ENCODE results near the gene COL3A1. TPM values are rescaled to one million over a fixed set of nuclear protein-coding genes. Genes with fewer than 3 reads are reported as not detected.

Gene COL3A1
- total and polyA plus RNA-seq, 2 experiments from 2014 or later: 6,699 to 8,329 TPM

- DNase-seq (ENCODE audit: low spot score): no peak
- no peaks in the 10 kb centered on the region for H3K4me1 ChIP-seq (ENCODE audit: insufficient read depth)
- H2AFZ ChIP-seq: no peak overlapping the region
- no peak overlapping the region for H3K4me2 ChIP-seq
- H3K9me3 ChIP-seq (ENCODE audit: low read depth): no peaks in the 10 kb centered on the region
- H4K20me1 ChIP-seq (ENCODE audit: insufficient read depth, poor library complexity, severe bottlenecking): no peaks in the 10 kb centered on the region
- TF ChIP-seq CTCF (IDR thresholded peaks at IDR 0.05; ENCODE audit: poor library complexity) (no peak), EZH2 (IDR thresholded peaks at IDR 0.05; ENCODE audit: borderline replicate concordance) (no peak), EZH2phosphoT487 (IDR thresholded peaks at IDR 0.05; ENCODE audit: low read depth, severe bottlenecking, unreplicated experiment) (no peak)
- no peaks in the 10 kb centered on the region for H3K79me2 ChIP-seq
- 80% methylated on average over 4 of the region's 4 CpGs for WGBS (ENCODE audit: low lambda C conversion rate, missing lambda C conversion rate)
- H3K27me3 ChIP-seq: no peaks in the 10 kb centered on the region
- H3K36me3 ChIP-seq (replicated peaks; ENCODE audit: insufficient read depth, low read depth): no peaks in the 10 kb centered on the region
- H3K27ac ChIP-seq: no peak overlapping the region
- no peaks in the 10 kb centered on the region for H3K9me2 ChIP-seq (replicated peaks; ENCODE audit: insufficient read depth)
- H3K4me3 ChIP-seq: no peak overlapping the region
These were observed 82.3 kb downstream of the COL3A1 start for GRCh38 chr2:189056200-189057106.

- Histone ChIP-seq H2AFZ (no peak overlapping the region), H3K4me2 (no peak overlapping the region), H3K27me3 (no peaks in the 10 kb centered on the region), H3K36me3 (replicated peaks; ENCODE audit: insufficient read depth, low read depth) (no peaks in the 10 kb centered on the region), H3K9me2 (replicated peaks; ENCODE audit: insufficient read depth) (no peaks in the 10 kb centered on the region), H3K27ac (no peak overlapping the region), H3K4me1 (ENCODE audit: insufficient read depth) (no peaks in the 10 kb centered on the region), H3K4me3 (no peak overlapping the region), H3K9me3 (ENCODE audit: low read depth) (no peaks in the 10 kb centered on the region), H3K79me2 (no peaks in the 10 kb centered on the region), H4K20me1 (ENCODE audit: insufficient read depth, poor library complexity, severe bottlenecking) (no peaks in the 10 kb centered on the region)
- 95% methylated on average over 2 of the region's 2 CpGs for WGBS (ENCODE audit: low lambda C conversion rate, missing lambda C conversion rate)
- no peak for DNase-seq (ENCODE audit: low spot score)
- no peak for TF ChIP-seq EZH2 (IDR thresholded peaks at IDR 0.05; ENCODE audit: borderline replicate concordance)
- no peak for TF ChIP-seq EZH2phosphoT487 (IDR thresholded peaks at IDR 0.05; ENCODE audit: low read depth, severe bottlenecking, unreplicated experiment)
- no peak for TF ChIP-seq CTCF (IDR thresholded peaks at IDR 0.05; ENCODE audit: poor library complexity)
These were observed 83.1 kb downstream of the COL3A1 start for GRCh38 chr2:189057316-189057715.

GRCh38 chr2:189060096-189060642 lies 86.0 kb downstream of the COL3A1 start:
- no peak overlapping the region for H3K4me2 ChIP-seq

More at GRCh38 chr2:189060096-189060642, 86.0 kb downstream of the COL3A1 start:
- TF ChIP-seq EZH2 (IDR thresholded peaks at IDR 0.05; ENCODE audit: borderline replicate concordance) (no peak), EZH2phosphoT487 (IDR thresholded peaks at IDR 0.05; ENCODE audit: low read depth, severe bottlenecking, unreplicated experiment) (no peak), CTCF (IDR thresholded peaks at IDR 0.05; ENCODE audit: poor library complexity) (no peak)
- no peaks in the 10 kb centered on the region for H3K36me3 ChIP-seq (replicated peaks; ENCODE audit: insufficient read depth, low read depth)
- no peaks in the 10 kb centered on the region for H4K20me1 ChIP-seq (ENCODE audit: insufficient read depth, poor library complexity, severe bottlenecking)
- H3K27ac ChIP-seq: no peak overlapping the region
- no peak overlapping the region for H2AFZ ChIP-seq
- H3K27me3 ChIP-seq: no peaks in the 10 kb centered on the region
- no peak for DNase-seq (ENCODE audit: low spot score)
- 46% methylated on average over 1 of the region's 1 CpG for WGBS (ENCODE audit: low lambda C conversion rate, missing lambda C conversion rate)
- H3K9me2 ChIP-seq (replicated peaks; ENCODE audit: insufficient read depth): no peaks in the 10 kb centered on the region
- H3K4me1 ChIP-seq (ENCODE audit: insufficient read depth): no peaks in the 10 kb centered on the region
- no peak overlapping the region for H3K4me3 ChIP-seq
- H3K79me2 ChIP-seq: no peaks in the 10 kb centered on the region
- H3K9me3 ChIP-seq (ENCODE audit: low read depth): no peaks in the 10 kb centered on the region

MicroRNAs encoded within 50 kb of the gene (microRNA counts, 767-probe panel; counts per million panel counts)
- microRNA hsa-miR-1245a (not detected), microRNA hsa-miR-1245b-3p (not detected), microRNA hsa-miR-1245b-5p (not detected)

Small RNAs within 50 kb of the gene (microRNA-seq; reads per million reads assigned to microRNA genes)
- gene MIR1245A (not detected), gene MIR1245B (not detected), gene MIR3606 (8.5 reads per million, percentile 21 among the genes with 10 or more reads in this experiment)

Small RNAs within 50 kb of the gene (small RNA-seq; reads per million reads assigned to genes)
- 1.9 reads per million, percentile 86 among the genes with 10 or more reads in this experiment for gene MIR1245A

Other genes with a start within 250 kb of the COL3A1 start
- 344 and 406 TPM in 2 replicates for gene COL5A2, start 205.4 kb downstream of the COL3A1 start, total RNA-seq
- gene COL5A2, start 205.4 kb downstream of the COL3A1 start, polyA plus RNA-seq: 131 and 137 TPM in 2 replicates

Data from hepatocyte (in vitro differentiated cells).